Measurements from ENCODE around the gene VAMP4. TPM values are rescaled to one million over a fixed set of nuclear protein-coding genes. Genes with fewer than 3 reads are reported as not detected.

Gene VAMP4
- total RNA-seq, 5 donors from 2014 or later (not counting 1 experiment from before 2014, with no cell fraction given): 17.8 to 39.9 (median 33.9) TPM

- Mint-ChIP-seq H3K4me3 (peak overlapping the region; percentile 32 to 98 (median 32)), H3K9me3 (no peaks in the 10 kb centered on the region), H3K27ac (peak overlapping the region; percentile 56 to 70), H3K36me3 (peaks cover 59% of the 10 kb centered on the region), H3K27me3 (no peaks in the 10 kb centered on the region), H3K4me1 (peaks cover 64 to 70% (median 69%) of the 10 kb centered on the region in 3 donors)
- no peak overlapping the region for H3K4me3 ChIP-seq (ENCODE audit: control insufficient read depth in 1 of 2, extremely low read depth in 1 of 2, low read length in 1 of 2)
- ChIA-PET CTCF (interaction anchor here (0.7 to 0.8 kb wide), 3 partner anchors 16 to 645 kb away, joined by 3 read pairs; partner anchors contain the start of gene PRRC2C (in 1 of the 2)), POLR2A (no interaction called here)
- ATAC-seq (replicated peaks in 1 of 4) (no peak), DNase-seq (no peak)
- peaks cover 17 to 44% of the 10 kb centered on the region in 2 experiments for H3K4me1 ChIP-seq (ENCODE audit: control insufficient read depth in 1 of 2, extremely low read depth in 1 of 2, insufficient read depth in 2 of 2, low read length in 2 of 2)
- peaks cover 9 to 63% of the 10 kb centered on the region in 2 donors for H3K36me3 ChIP-seq (ENCODE audit: control insufficient read depth in 2 of 2, extremely low read depth in 1 of 2, insufficient read depth in 1 of 2, low read length in 1 of 2)
- no peak overlapping the region for H3K27ac ChIP-seq (ENCODE audit: low read length)
- no peaks in the 10 kb centered on the region for H3K27me3 ChIP-seq (replicated peaks in 1 of 2; ENCODE audit: control insufficient read depth in 2 of 2, extremely low read depth in 1 of 2, insufficient read depth in 2 of 2, low read length in 1 of 2)
- H3K9me3 ChIP-seq: no peaks in the 10 kb centered on the region
These were observed 42.9 kb upstream of the VAMP4 start for GRCh38 chr1:171784784-171785183.

GRCh38 chr1:171783816-171784530 lies 42.1 kb upstream of the VAMP4 start:
- H3K4me3 ChIP-seq (ENCODE audit: control insufficient read depth in 1 of 2, extremely low read depth in 1 of 2, low read length in 1 of 2): no peak overlapping the region
- Mint-ChIP-seq H3K9me3 (no peaks in the 10 kb centered on the region), H3K27me3 (no peaks in the 10 kb centered on the region), H3K27ac (no peak overlapping the region), H3K4me1 (peaks cover 64 to 69% (median 68%) of the 10 kb centered on the region in 3 donors), H3K36me3 (peaks cover 51% of the 10 kb centered on the region), H3K4me3 (peak overlapping the region; percentile 97 to 100 (median 98))
- POLR2A ChIA-PET: no interaction called here
- H3K4me1 ChIP-seq (ENCODE audit: control insufficient read depth in 1 of 2, extremely low read depth in 1 of 2, insufficient read depth in 2 of 2, low read length in 2 of 2): peaks cover 17 to 44% of the 10 kb centered on the region in 2 experiments
- 96% methylated on average over 23 of the region's 25 CpGs for WGBS (ENCODE audit: insufficient coverage)
- CTCF ChIA-PET: interaction anchor here in 1 of 2 donors (0.7 kb wide), 1 partner anchor 16 kb away, joined by 3 read pairs; no protein-coding TSS in a partner anchor
- H3K27me3 ChIP-seq (replicated peaks in 1 of 2; ENCODE audit: control insufficient read depth in 2 of 2, extremely low read depth in 1 of 2, insufficient read depth in 2 of 2, low read length in 1 of 2): no peaks in the 10 kb centered on the region
- no peak for ATAC-seq (replicated peaks in 1 of 4)
- H3K27ac ChIP-seq (ENCODE audit: low read length): no peak overlapping the region
- H3K9me3 ChIP-seq: no peaks in the 10 kb centered on the region
- peaks cover 9 to 55% of the 10 kb centered on the region in 2 donors for H3K36me3 ChIP-seq (ENCODE audit: control insufficient read depth in 2 of 2, extremely low read depth in 1 of 2, insufficient read depth in 1 of 2, low read length in 1 of 2)
- no peak for DNase-seq

GRCh38 chr1:171781176-171781875 lies 39.5 kb upstream of the VAMP4 start, which contains the start of gene METTL13:
Gene METTL13, plus strand, starts transcription at chr1:171781660. Its CDS starts 308 bp downstream, at chr1:171781968.
- H3K27ac Mint-ChIP-seq: peak within 1 kb of the TSS; percentile 93 to 99
- H3K36me3 Mint-ChIP-seq: peaks cover 30% of the 10 kb centered on the region
- peak within 1 kb of the TSS; percentile 97 to 100 (median 98) for H3K4me3 Mint-ChIP-seq
- DNase-seq: peak; percentile 95 to 100 (median 98)
- ChIA-PET POLR2A (interaction anchor here (1.0 to 2.6 kb wide), 3 partner anchors 38 to 202 kb away, joined by 3 to 10 read pairs (median 3); no protein-coding TSS in a partner anchor), CTCF (interaction anchor here in 1 of 2 donors (1.0 to 2.1 kb wide), 3 partner anchors 38 to 296 kb away, joined by 3 to 9 read pairs (median 3); partner anchors contain the start of gene PRRC2C)
- Histone ChIP-seq H3K27ac (ENCODE audit: low read length) (peak within 1 kb of the TSS; percentile 84), H3K27me3 (replicated peaks in 1 of 2; ENCODE audit: control insufficient read depth in 2 of 2, extremely low read depth in 1 of 2, insufficient read depth in 2 of 2, low read length in 1 of 2) (no peaks in the 10 kb centered on the region), H3K36me3 (ENCODE audit: control insufficient read depth in 2 of 2, extremely low read depth in 1 of 2, insufficient read depth in 1 of 2, low read length in 1 of 2) (peaks cover 5 to 29% of the 10 kb centered on the region in 2 donors), H3K4me1 (ENCODE audit: control insufficient read depth in 1 of 2, extremely low read depth in 1 of 2, insufficient read depth in 2 of 2, low read length in 2 of 2) (peaks cover 17 to 44% of the 10 kb centered on the region in 2 experiments), H3K4me3 (ENCODE audit: control insufficient read depth in 1 of 2, extremely low read depth in 1 of 2, low read length in 1 of 2) (peak within 1 kb of the TSS; percentile 94 to 97), H3K9me3 (no peaks in the 10 kb centered on the region)
- no peaks in the 10 kb centered on the region for H3K27me3 Mint-ChIP-seq
- no peaks in the 10 kb centered on the region for H3K9me3 Mint-ChIP-seq
- peak; percentile 91 to 96 (median 94) for ATAC-seq (replicated peaks in 1 of 4)
- under 1% methylated on average over 57 of the region's 57 CpGs for WGBS (ENCODE audit: insufficient coverage)
- H3K4me1 Mint-ChIP-seq: peaks cover 56 to 61% (median 60%) of the 10 kb centered on the region in 3 donors

GRCh38 chr1:171780583-171781175 lies 38.8 kb upstream of the VAMP4 start:
- DNase-seq: no peak
- H3K36me3 Mint-ChIP-seq: peaks cover 24% of the 10 kb centered on the region
- H3K9me3 Mint-ChIP-seq: no peaks in the 10 kb centered on the region
- Histone ChIP-seq H3K36me3 (ENCODE audit: control insufficient read depth in 2 of 2, extremely low read depth in 1 of 2, insufficient read depth in 1 of 2, low read length in 1 of 2) (peaks cover 2 to 22% of the 10 kb centered on the region in 2 donors), H3K4me3 (ENCODE audit: control insufficient read depth in 1 of 2, extremely low read depth in 1 of 2, low read length in 1 of 2) (peak overlapping the region; percentile 46 to 97), H3K27ac (ENCODE audit: low read length) (peak overlapping the region; percentile 84), H3K4me1 (ENCODE audit: control insufficient read depth in 1 of 2, extremely low read depth in 1 of 2, insufficient read depth in 2 of 2, low read length in 2 of 2) (peaks cover 17 to 40% of the 10 kb centered on the region in 2 experiments), H3K27me3 (replicated peaks in 1 of 2; ENCODE audit: control insufficient read depth in 2 of 2, extremely low read depth in 1 of 2, insufficient read depth in 2 of 2, low read length in 1 of 2) (no peaks in the 10 kb centered on the region), H3K9me3 (no peaks in the 10 kb centered on the region)
- ChIA-PET POLR2A (interaction anchor here (0.6 to 2.6 kb wide), 4 partner anchors 38 to 203 kb away, joined by 3 to 10 read pairs (median 4); partner anchors contain the start of gene VAMP4 (in 1 of the 2)), CTCF (interaction anchor here in 1 of 2 donors (1.0 to 2.1 kb wide), 3 partner anchors 37 to 295 kb away, joined by 3 to 9 read pairs (median 3); partner anchors contain the start of gene PRRC2C)
- WGBS (ENCODE audit: insufficient coverage): 0% methylated on average over 1 of the region's 11 CpGs
- peak overlapping the region; percentile 97 to 100 (median 98) for H3K4me3 Mint-ChIP-seq
- peaks cover 51 to 56% (median 54%) of the 10 kb centered on the region in 3 donors for H3K4me1 Mint-ChIP-seq
- no peaks in the 10 kb centered on the region for H3K27me3 Mint-ChIP-seq
- H3K27ac Mint-ChIP-seq: peak overlapping the region; percentile 93 to 99
- peak in 1 of 4 experiments; percentile 0 for ATAC-seq (replicated peaks in 1 of 4)

DNA sequence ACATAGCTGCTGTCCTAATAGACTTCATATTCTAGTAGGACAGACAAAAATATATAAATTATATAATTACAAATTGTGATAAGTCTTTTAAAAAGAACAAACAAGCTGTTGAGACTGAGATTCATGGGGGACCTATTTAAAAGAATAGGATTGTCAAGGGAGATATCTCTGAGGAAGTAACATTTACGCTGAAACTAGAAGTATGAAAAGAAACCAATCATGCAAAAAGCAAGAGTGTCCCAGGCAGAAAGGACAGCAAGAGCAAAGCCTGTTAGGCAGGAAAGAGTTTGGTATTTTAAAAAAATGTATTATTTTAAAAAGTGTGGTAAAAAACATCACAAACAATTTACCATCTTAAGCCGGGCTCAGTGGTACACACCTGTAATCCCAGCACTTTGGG lies 30.4 kb upstream of the VAMP4 start:
- ChIA-PET POLR2A (no interaction called here), CTCF (no interaction called here)
- Histone ChIP-seq H3K4me1 (ENCODE audit: control insufficient read depth in 1 of 2, extremely low read depth in 1 of 2, insufficient read depth in 2 of 2, low read length in 2 of 2) (no peaks in the 10 kb centered on the region), H3K4me3 (ENCODE audit: control insufficient read depth in 1 of 2, extremely low read depth in 1 of 2, low read length in 1 of 2) (no peak overlapping the region), H3K27ac (ENCODE audit: low read length) (no peak overlapping the region), H3K27me3 (replicated peaks in 1 of 2; ENCODE audit: control insufficient read depth in 2 of 2, extremely low read depth in 1 of 2, insufficient read depth in 2 of 2, low read length in 1 of 2) (peaks cover 0 to 6% of the 10 kb centered on the region in 2 experiments), H3K36me3 (ENCODE audit: control insufficient read depth in 2 of 2, extremely low read depth in 1 of 2, insufficient read depth in 1 of 2, low read length in 1 of 2) (no peaks in the 10 kb centered on the region), H3K9me3 (no peaks in the 10 kb centered on the region)
- no peaks in the 10 kb centered on the region for H3K36me3 Mint-ChIP-seq
- H3K4me3 Mint-ChIP-seq: no peak overlapping the region
- WGBS (ENCODE audit: insufficient coverage): 86% methylated on average over 1 of the region's 2 CpGs
- peaks cover 10 to 12% of the 10 kb centered on the region in 2 donors for H3K27me3 Mint-ChIP-seq
- H3K4me1 Mint-ChIP-seq: no peaks in the 10 kb centered on the region
- no peak for DNase-seq
- H3K9me3 Mint-ChIP-seq: no peaks in the 10 kb centered on the region
- no peak for ATAC-seq (replicated peaks in 1 of 4)
- no peak overlapping the region for H3K27ac Mint-ChIP-seq

- WGBS (ENCODE audit: insufficient coverage): no CpG with 5 or more reads among the region's 1 CpG
- ChIA-PET POLR2A (no interaction called here), CTCF (no interaction called here)
- no peaks in the 10 kb centered on the region for H3K9me3 Mint-ChIP-seq
- no peaks in the 10 kb centered on the region for H3K36me3 ChIP-seq (ENCODE audit: control insufficient read depth in 2 of 2, extremely low read depth in 1 of 2, insufficient read depth in 1 of 2, low read length in 1 of 2)
- no peaks in the 10 kb centered on the region for H3K4me1 Mint-ChIP-seq
- H3K4me1 ChIP-seq (ENCODE audit: control insufficient read depth in 1 of 2, extremely low read depth in 1 of 2, insufficient read depth in 2 of 2, low read length in 2 of 2): no peaks in the 10 kb centered on the region
- peaks cover 15 to 18% of the 10 kb centered on the region in 2 donors for H3K27me3 Mint-ChIP-seq
- H3K9me3 ChIP-seq: no peaks in the 10 kb centered on the region
- no peak overlapping the region for H3K4me3 ChIP-seq (ENCODE audit: control insufficient read depth in 1 of 2, extremely low read depth in 1 of 2, low read length in 1 of 2)
- DNase-seq: no peak
- H3K27ac ChIP-seq (ENCODE audit: low read length): no peak overlapping the region
- no peak overlapping the region for H3K4me3 Mint-ChIP-seq
- no peak for ATAC-seq (replicated peaks in 1 of 4)
- peaks cover 0 to 6% of the 10 kb centered on the region in 2 experiments for H3K27me3 ChIP-seq (replicated peaks in 1 of 2; ENCODE audit: control insufficient read depth in 2 of 2, extremely low read depth in 1 of 2, insufficient read depth in 2 of 2, low read length in 1 of 2)
- H3K36me3 Mint-ChIP-seq: no peaks in the 10 kb centered on the region
- no peak overlapping the region for H3K27ac Mint-ChIP-seq
These were observed 27.9 kb upstream of the VAMP4 start for GRCh38 chr1:171769754-171770153.

Data from T-cell (primary cell).